Adrenal gland (tissue), 5 donors: ENCODE measurements around the gene CYCS.

Experiments used
- POLR2A ChIP-seq, 2 donors: fragments of 450-650 bp; IDR thresholded peaks; one replicate each; pipeline ENCODE4 v1.6.1; 2017; ENCODE audit warnings: antibody characterized with exemption in 2 of 2, mild to moderate bottlenecking in 2 of 2, moderate library complexity in 1 of 2
- TF ChIP-seq, protein P1 (sequence below), 6 experiments: fragments of 450-650 bp in 4 of 6; fragments of 200-600 bp in 2 of 6; sonication (generic) in 1 of 6; IDR thresholded peaks; 1 replicate in 5 of 6; 2 replicates in 1 of 6; pipeline versions ENCODE4 v1.5.1 to v1.8.0; 2016 to 2021; ENCODE audit warnings: antibody characterized with exemption in 6 of 6, mild to moderate bottlenecking in 2 of 6, moderate library complexity in 1 of 6
- donor health status: DM: no; HTN: no; CAD: no.

DNA sequence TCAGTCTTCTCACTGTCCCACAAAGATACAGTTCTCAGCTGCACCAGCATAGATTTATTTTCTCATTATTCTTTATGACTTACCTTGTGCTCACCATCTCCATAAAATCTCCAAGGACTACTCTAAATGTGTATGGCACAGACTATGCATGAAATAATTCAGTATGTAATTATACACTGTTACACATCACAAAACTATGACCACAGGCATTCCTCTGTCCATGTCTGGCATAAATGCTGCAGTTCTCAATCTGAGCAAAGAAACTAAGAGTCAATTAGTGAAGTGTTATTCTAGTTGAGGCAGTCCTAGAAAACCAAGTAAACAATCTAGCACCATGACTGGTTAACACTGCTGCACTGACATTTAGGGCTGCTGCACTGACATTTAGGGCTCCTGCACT lies 2.7 kb downstream of the CYCS start:
- TF ChIP-seq, protein P1, sequence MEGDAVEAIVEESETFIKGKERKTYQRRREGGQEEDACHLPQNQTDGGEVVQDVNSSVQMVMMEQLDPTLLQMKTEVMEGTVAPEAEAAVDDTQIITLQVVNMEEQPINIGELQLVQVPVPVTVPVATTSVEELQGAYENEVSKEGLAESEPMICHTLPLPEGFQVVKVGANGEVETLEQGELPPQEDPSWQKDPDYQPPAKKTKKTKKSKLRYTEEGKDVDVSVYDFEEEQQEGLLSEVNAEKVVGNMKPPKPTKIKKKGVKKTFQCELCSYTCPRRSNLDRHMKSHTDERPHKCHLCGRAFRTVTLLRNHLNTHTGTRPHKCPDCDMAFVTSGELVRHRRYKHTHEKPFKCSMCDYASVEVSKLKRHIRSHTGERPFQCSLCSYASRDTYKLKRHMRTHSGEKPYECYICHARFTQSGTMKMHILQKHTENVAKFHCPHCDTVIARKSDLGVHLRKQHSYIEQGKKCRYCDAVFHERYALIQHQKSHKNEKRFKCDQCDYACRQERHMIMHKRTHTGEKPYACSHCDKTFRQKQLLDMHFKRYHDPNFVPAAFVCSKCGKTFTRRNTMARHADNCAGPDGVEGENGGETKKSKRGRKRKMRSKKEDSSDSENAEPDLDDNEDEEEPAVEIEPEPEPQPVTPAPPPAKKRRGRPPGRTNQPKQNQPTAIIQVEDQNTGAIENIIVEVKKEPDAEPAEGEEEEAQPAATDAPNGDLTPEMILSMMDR (IDR thresholded peaks at IDR 0.05) = no peak
- no peak for TF ChIP-seq POLR2A (IDR thresholded peaks at IDR 0.05)
